GM20000 (cell line): ENCODE measurements around the gene GNG7.
"Not testable (repeated sequence)": the region's sequence is repeated elsewhere in the genome, so short reads cannot be mapped to it uniquely, and the experiment has no call there.

Source experiments
- DNase-seq: peaks from one replicate; pipeline ENCODE4 v3.0.0; 2012; ENCODE audit warnings: low spot score
- TF ChIP-seq, protein P1 (sequence below): IDR thresholded peaks from 2 replicates; pipeline ENCODE4 v1.5.1; 2012; ENCODE audit warnings: mild to moderate bottlenecking, control low read depth; ENCODE audit errors: extremely low read depth, missing control alignments

Gene GNG7

DNA sequence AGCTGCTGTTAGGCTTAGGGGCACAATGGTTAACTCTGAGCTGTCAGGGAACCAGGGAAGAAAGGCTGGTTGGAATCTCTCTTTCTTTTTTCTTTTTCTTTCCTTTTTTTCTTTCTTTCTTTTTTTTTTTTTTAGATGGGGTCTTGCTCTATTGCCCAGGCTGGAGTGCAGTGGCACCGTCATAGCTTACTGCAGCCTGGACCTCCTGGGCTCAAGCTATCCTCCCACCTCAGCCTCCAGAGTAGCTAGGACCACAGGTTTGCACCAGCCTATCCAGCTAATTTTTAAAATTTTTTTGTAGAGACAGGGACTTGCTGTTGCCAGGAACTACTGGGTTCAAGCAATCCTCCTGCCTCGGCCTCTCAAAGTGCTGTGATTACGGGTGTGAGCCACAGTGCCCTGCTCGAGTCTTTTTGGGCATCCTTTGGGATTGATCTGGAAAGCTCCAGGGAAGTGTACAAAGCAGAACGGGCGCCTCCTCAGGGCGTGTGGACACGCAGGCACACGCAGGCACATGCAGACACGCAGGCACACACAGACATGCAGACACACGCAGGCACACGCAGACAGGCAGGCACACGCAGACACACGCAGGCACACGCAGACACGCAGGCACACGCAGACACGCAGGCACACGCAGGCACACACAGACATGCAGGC, 127.4 kb downstream of the GNG7 start:
- TF ChIP-seq, protein P1, sequence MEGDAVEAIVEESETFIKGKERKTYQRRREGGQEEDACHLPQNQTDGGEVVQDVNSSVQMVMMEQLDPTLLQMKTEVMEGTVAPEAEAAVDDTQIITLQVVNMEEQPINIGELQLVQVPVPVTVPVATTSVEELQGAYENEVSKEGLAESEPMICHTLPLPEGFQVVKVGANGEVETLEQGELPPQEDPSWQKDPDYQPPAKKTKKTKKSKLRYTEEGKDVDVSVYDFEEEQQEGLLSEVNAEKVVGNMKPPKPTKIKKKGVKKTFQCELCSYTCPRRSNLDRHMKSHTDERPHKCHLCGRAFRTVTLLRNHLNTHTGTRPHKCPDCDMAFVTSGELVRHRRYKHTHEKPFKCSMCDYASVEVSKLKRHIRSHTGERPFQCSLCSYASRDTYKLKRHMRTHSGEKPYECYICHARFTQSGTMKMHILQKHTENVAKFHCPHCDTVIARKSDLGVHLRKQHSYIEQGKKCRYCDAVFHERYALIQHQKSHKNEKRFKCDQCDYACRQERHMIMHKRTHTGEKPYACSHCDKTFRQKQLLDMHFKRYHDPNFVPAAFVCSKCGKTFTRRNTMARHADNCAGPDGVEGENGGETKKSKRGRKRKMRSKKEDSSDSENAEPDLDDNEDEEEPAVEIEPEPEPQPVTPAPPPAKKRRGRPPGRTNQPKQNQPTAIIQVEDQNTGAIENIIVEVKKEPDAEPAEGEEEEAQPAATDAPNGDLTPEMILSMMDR = no peak
- DNase-seq = no peak

DNA sequence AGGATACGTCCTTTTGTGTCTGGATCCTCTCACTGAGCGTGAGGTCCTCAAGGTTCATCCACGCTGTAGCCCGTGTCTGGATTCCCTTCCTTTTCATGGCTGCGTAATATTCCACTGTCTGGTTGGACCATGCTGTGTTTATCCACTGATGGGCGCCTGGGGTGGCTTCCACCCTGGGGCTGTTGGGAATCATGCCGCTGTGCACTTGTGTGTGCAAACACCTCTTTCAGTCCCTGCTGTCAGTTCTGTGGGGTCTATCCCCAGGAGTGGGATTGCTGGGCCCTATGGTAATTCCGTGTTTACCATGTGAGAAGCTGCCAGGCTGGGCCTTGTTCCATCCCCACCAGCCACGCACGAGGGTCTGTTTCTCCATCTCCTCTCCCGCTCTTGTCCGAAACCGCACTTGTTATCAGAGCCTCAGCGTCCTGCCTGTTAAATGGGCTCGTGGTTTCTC, 128.0 kb downstream of the GNG7 start:
- no peak for DNase-seq
- TF ChIP-seq, protein P1 = no peak

DNA sequence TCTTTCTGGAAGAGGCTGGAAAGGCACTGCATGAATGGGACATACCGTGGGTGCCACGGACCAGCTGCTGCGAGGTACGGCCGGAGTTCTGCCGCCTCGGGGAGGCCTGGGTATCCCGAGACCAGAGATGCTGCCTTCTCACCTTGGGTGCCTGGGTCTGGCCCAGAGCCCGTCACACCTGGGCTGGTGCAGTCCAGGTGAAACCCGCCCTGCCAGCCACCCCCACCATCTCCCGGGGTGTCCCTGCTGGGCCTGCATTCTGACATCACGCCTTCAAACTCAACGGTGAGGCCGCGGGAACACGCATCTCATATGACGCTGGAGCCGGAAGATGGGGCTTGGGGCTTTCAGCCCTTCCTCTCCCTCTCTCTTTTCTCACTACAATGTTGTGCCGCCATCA, 128.6 kb downstream of the GNG7 start:
- TF ChIP-seq, protein P1 = no peak
- DNase-seq = no peak

DNA sequence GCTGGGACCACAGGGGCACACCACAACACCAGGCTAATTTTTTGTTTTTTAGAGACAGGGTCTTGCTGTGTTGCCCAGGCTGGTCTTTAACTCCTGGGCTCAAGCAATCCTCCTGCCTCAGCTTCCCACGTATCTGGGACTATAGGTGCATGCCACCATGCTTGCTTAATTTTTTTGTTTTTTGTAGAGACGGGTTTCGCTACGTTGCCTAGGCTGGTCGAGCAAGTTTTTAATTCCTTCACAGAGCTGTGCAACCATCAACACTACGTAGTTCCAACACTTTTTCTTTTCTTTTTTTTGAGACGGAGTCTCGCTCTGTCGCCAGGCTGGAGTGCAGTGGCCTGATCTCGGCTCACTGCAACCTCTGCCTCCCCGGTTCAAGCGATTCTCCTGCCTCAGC, 130.3 kb downstream of the GNG7 start:
- not testable (repeated sequence) for DNase-seq

DNA sequence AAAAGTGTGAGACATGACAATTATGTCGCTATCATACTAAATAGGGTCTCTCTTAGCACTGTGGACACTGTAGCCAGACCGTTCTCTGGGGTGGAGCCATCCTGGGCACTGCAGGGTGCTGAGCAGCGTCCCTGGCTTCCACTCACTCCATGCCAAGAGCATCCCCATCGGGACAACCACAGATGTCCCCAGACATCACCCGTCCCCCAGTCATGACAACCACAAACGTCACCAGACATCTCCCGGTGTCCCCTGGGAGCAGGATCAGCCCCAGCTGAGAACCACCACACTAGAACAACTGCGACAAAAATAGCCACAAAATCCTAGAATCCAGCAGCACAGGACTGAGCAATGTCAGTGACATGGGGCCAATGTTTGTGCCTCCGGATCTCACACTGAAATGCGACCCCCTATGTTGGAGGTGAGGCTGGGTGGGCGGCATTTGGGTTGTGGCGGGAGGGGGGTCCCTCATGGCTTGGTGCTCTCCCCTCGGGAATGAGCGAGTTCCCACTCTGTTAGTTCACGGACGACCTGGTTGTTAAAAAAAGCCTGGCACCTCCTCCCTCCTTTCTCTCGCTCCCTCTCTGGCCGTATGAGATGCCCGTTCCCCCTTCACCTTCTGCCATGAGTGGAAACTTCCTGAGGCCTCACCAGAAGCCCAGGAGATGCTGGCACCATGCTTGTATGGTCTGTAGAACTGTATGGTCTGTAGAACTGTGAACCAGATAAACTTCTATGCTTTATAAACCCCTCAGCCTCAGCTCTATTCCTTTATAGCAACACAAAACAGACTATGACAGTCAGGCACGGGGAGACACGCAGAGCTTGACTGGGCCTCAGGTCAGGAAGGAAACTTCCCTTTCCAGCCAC, 132.7 kb downstream of the GNG7 start:
- TF ChIP-seq, protein P1 = no peak
- no peak for DNase-seq

DNA sequence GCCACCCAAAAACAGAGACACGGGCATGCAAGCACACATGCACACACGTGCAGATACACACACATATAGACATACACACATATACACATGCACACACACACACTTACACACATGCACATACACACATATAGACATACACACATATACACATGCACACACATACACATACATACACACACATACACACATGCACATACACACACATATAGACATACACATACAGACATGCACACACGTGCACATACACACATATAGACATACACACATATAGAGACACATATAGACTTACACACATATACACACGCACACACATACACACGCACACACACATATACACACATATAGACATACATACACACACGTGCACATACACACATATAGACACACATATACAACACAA, 134.5 kb downstream of the GNG7 start:
- no peak for DNase-seq
- TF ChIP-seq, protein P1 = no peak

DNA sequence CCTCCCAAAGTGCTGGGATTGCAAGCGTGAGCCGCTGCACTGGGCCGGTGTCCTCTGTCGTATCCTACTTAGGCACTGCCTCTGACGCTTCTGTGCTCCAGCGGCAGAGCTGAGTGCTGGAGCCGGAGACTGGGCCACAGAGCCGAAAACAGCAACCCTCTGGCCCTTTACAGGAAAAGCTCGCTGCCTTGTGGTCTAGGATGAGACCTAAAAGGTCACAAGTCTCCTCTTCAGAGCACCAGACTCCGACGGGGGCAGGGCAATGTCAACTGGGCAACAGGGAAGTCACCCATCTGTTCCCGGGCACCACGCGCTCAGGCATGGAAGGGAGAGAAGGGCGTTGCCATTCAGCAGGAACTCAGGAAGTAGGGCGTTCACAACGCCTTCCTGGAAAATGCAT, 134.9 kb downstream of the GNG7 start:
- DNase-seq = no peak
- TF ChIP-seq, protein P1 = no peak

GRCh38 chr19:2563546-2563945, 138.9 kb downstream of the GNG7 start:
- not testable (repeated sequence) for DNase-seq
